OCI-LY3 (cell line): ENCODE data around the gene ATG10.

Experiments
- EZH2phosphoT487 ChIP-seq: fragments of 200-600 bp; shearing (Covaris generic); IDR thresholded peaks from 2 replicates; pipeline ENCODE4 v1.6.1; 2018; ENCODE audit warnings: antibody characterized with exemption, mixed run types, low read depth
- TF ChIP-seq, protein P1 (sequence below): fragments of 200-600, 300-600 bp; sonication (generic); IDR thresholded peaks from 2 replicates; pipeline ENCODE4 v1.5.1; 2014; ENCODE audit warnings: antibody characterized with exemption, low read length, low read depth

DNA sequence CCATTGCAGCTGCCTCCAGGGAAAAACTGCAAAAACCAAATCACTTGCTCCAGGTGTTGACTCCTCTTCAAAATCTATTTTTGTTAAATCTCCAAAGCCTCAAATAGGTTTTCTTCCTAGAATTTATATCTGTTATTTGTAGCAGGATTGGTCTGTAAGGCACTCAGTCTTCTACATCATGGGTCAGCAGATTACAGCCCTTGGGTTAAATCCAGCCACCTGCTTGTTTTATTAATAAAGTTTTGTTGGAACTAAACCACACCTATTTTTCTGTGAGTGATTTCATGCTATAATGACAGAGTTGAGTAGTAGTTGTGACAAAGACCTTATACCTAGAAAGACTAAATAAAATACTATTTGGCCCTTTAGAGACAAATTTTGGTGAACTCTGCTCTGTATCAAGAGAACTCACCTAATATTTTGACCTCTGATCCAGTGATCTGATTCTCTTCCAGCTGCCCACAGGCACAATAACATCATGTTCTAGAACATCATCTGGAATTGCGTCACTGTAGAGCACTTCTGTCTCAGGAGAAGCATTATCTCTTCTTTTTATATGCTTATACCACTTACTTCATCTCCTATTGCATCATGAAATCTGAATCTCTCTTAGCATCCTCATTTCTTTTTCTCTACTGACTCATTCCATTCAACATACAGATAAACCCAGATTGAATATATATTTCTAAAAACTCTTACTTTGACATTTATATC is 176.2 kb downstream of the ATG10 start:
- TF ChIP-seq, protein P1, sequence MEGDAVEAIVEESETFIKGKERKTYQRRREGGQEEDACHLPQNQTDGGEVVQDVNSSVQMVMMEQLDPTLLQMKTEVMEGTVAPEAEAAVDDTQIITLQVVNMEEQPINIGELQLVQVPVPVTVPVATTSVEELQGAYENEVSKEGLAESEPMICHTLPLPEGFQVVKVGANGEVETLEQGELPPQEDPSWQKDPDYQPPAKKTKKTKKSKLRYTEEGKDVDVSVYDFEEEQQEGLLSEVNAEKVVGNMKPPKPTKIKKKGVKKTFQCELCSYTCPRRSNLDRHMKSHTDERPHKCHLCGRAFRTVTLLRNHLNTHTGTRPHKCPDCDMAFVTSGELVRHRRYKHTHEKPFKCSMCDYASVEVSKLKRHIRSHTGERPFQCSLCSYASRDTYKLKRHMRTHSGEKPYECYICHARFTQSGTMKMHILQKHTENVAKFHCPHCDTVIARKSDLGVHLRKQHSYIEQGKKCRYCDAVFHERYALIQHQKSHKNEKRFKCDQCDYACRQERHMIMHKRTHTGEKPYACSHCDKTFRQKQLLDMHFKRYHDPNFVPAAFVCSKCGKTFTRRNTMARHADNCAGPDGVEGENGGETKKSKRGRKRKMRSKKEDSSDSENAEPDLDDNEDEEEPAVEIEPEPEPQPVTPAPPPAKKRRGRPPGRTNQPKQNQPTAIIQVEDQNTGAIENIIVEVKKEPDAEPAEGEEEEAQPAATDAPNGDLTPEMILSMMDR, result no peak
- no peak for TF ChIP-seq EZH2phosphoT487
